Adipose tissue (tissue), 3 donors: ENCODE data around the gene ZIC4. TPM values are rescaled to one million over a fixed set of nuclear protein-coding genes. Genes with fewer than 3 reads are reported as not detected.

ENCODE experiments used
- H3K27ac ChIP-seq: one replicate; pipeline ENCODE4 v1.5.1; 2013; ENCODE audit warnings: low read depth, low read length
- WGBS, 3 donors: extraction: QIAGEN DNeasy Blood & Tissue Kit; methylation state at CpG; one replicate each; pipeline ENCODE4 v1.1.7; 2013; 5-methylcytosine and 5-hydroxymethylcytosine counted together
- polyA plus RNA-seq, 3 donors: library from polyadenylated mRNA; stranded (reverse); fragments of 200-250 nt; gene quantifications; one replicate each; pipeline ENCODE4 v1.2.3, GENCODE V29; 2013
- donor health status: healthy with polysubstance abuse.
- donor health status: Bipolar disorder and iron deficiency.
- donor health status: healthy.

ZIC4 gene
- polyA plus RNA-seq, 3 donors, result not detected

- 4 to 6% (median 4%) methylated on average over 14 to 17 of the region's 17 CpGs for WGBS, 3 donors
- H3K27ac ChIP-seq, result no peak overlapping the region
Observed at GRCh38 chr3:147396712-147397046, 9.7 kb downstream of the ZIC4 start.

GRCh38 chr3:147395899-147396711 lies 10.2 kb downstream of the ZIC4 start:
- no peak overlapping the region for H3K27ac ChIP-seq
- 3 to 6% (median 5%) methylated on average over 65 of the region's 65 CpGs for WGBS, 3 donors

DNA sequence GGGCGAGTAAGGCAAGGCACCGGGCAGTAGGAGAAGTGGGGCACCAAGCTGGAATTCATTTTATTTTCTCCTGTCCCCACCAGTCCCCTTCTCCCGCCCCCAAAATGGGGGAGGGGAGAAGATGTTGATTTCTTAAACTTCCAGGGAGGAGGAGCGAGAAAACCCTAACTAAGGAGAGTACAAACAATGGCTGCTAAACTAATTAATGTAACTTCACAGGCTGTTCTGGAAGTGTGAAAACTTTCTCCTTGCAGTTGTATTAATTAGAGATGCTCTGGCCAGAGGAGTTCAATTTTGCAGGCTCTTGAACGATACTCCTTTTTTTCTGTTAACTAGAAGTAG lies 11.5 kb downstream of the ZIC4 start:
- no peak overlapping the region for H3K27ac ChIP-seq
- WGBS, 3 donors, result 15 to 19% (median 17%) methylated on average over 5 of the region's 5 CpGs

DNA sequence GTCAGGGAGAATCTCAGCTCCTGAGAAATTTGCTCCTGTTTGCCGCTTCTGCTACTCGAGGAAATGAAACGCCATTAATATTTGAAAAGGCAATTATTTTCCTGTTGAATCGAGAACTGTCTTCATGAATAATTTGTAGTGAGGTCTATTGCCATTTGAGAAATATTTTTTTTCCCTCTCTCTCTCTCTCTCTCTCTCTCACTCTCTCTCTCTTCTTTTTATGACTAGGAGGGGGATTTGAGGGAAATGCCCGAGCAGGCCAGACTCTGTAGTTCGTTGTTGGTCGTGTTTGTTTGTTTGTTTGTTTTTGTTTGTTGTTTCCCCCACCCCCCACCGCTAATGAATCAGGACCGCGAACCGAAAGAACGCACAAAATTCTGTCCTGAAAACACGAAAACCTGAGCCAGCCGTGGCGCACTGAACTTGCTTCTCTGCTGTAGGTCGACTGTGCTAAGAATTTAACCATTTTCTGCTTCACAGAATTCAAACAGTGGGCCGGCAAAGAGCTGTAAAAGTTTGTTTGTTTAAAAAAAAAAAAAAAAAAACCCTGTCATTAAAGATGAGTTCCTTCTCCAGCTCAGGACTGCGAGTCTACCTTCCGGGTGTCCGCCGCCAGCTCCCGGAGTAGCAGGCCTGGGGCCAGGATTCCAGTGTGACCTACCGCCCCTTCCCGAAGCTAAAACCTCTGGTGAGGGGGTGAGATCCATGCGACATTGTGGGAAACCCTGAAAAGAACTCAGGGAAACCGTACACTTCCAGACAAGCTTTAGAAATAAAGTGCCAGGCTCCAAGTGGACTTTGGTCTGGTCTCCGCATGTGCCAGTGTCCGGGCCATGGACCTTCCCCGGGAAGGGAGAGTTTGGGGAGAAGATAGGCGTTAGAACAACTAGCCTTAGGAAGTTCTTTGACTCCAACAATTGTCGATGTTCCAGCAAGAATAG lies 12.1 kb downstream of the ZIC4 start:
- WGBS, 3 donors, result 9 to 11% (median 11%) methylated on average over 31 of the region's 31 CpGs
- no peak overlapping the region for H3K27ac ChIP-seq

DNA sequence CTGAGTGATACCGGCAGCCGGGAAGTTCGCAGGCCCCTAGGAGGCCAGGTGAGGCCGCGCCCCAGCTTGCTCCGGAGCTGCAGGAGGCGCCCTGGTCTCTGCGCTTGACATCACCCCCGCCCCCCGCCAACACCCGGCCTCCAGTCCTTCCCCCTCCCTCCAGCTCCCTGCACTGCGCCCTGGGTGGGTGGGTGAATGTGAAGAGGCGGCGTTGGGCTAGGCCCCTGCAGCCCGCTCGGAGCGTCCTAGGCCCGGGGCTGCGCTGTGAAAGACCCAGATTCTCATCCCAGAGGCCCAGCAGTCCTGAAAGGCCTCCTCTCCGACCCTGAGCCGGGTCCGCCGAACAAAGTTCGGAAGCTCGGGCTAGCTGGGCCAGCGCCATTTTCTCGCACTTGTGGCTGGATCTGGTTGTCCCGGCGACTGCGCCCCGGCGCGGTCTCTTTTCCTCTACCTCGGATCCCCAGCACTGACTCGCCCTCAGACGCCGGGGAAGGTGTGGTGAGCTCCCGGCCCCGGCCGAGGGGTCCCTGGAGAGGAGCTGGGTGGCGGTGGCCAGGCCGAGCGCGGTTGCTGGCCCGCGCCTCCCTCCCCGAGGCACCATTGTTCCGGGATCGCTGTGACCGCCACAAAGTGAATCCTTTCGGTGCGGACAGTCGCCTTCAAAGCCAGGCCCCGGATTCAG lies 12.9 kb downstream of the ZIC4 start:
- H3K27ac ChIP-seq, result no peak overlapping the region
- WGBS, 3 donors, result 5 to 6% (median 6%) methylated on average over 52 to 54 of the region's 54 CpGs

DNA sequence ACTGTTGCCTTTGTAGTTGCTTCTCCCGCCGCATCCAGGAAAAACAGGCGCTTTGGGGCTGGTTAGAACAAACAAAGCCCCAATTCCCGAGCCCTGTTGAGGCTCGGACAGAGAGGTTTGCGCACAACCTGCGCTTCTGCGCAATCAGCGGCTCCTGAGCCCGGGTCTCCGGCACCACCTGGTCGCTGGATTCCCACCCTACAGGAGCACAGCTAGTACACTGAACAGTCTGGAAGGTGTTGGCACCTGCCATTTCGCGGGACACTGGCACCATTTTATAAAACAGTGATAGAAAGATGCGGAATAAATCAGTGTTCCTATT lies 13.8 kb downstream of the ZIC4 start:
- H3K27ac ChIP-seq, result no peak overlapping the region
- 5 to 7% (median 6%) methylated on average over 15 of the region's 15 CpGs for WGBS, 3 donors

GRCh38 chr3:147391781-147392624 lies 14.3 kb downstream of the ZIC4 start:
- H3K27ac ChIP-seq, result no peak overlapping the region
- 2 to 4% (median 3%) methylated on average over 51 of the region's 51 CpGs for WGBS, 3 donors

DNA sequence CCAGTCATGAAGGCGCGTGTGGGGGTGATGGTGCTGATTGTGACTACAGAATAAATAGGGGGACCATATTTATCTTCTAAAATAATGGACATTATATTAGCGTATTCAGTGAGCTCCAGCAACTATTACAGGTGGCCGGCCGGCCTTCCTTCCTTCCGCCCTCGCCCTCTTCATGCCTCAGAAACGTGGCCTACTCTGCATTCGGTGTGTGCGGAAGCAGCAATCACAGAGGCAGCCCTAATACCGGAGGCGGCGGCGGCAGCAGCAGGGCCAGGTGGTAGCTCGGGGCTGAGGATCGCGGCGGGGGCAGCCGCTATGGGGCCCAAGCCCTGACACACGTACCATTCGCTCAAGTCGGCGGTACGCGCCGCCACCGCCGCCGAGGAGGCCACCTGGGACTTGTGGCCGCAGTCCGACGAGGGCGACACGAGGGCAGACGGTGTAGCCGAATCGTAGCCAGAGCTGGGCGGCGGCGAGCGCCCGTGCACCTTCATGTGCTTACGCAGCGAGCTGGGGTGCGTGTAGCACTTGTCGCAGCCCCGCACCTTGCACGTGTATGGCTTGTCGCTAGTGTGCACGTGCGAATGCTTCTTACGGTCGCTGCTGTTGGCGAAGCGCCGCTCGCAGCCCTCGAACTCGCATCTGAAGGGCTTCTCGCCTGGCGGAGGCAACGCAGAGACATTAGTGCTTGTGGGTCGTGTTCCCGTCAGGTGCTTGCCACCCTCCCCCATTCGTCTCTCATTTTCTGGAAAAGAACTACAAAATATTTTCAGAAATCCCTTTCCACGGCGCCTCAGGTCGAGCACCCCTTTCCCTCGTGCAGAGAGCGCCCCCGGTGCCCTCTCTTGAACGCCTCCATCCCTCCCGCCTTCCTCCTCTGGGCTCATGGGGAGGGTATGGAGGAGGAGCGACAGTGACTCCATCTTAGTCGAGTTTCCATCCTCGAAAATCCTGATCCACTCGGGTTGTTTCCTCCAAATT lies 15.5 kb downstream of the ZIC4 start:
- no peak overlapping the region for H3K27ac ChIP-seq
- WGBS, 3 donors, result 5 to 9% (median 7%) methylated on average over 69 to 77 of the region's 77 CpGs

- no peak overlapping the region for H3K27ac ChIP-seq
- WGBS, 3 donors, result 4 to 6% (median 5%) methylated on average over 12 of the region's 12 CpGs
Observed at GRCh38 chr3:147389717-147390116, 16.6 kb downstream of the ZIC4 start.

- H3K27ac ChIP-seq, result no peak overlapping the region
- 10 to 11% (median 10%) methylated on average over 25 of the region's 25 CpGs for WGBS, 3 donors
Observed at GRCh38 chr3:147388700-147389580, 17.4 kb downstream of the ZIC4 start.

GRCh38 chr3:147387885-147388699 lies 18.3 kb downstream of the ZIC4 start:
- WGBS, 3 donors, result 6 to 10% (median 9%) methylated on average over 36 of the region's 36 CpGs
- H3K27ac ChIP-seq, result no peak overlapping the region

DNA sequence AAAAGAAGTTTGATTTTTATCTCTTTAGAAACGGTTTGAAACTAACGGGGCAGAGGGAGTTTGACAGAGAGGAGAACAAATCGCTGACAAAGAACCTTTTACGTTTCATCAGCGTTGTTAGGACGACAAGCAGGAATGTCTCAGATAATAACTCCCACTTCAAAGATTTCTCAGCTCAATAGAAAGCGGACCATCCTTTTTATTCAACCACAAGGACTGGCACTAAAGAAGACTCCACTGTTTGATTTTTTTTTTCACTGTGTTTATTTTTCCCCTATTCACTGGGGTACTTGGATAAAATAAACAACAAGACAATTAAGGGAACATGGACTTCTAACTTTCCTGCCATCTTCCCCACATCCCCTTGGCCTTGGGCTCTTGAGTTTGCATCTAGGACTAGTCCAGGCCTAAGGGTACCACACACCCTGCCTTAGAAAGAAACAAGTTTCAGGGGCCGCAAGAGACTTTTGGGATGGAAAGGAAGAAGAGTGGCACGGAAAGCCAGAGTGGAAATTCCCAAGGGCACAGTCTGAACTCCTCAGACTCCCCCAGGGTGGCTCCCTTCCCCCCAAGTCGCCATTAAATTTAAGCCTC lies 19.0 kb downstream of the ZIC4 start:
- WGBS, 3 donors, result 6 to 7% (median 7%) methylated on average over 10 of the region's 10 CpGs
- no peak overlapping the region for H3K27ac ChIP-seq

DNA sequence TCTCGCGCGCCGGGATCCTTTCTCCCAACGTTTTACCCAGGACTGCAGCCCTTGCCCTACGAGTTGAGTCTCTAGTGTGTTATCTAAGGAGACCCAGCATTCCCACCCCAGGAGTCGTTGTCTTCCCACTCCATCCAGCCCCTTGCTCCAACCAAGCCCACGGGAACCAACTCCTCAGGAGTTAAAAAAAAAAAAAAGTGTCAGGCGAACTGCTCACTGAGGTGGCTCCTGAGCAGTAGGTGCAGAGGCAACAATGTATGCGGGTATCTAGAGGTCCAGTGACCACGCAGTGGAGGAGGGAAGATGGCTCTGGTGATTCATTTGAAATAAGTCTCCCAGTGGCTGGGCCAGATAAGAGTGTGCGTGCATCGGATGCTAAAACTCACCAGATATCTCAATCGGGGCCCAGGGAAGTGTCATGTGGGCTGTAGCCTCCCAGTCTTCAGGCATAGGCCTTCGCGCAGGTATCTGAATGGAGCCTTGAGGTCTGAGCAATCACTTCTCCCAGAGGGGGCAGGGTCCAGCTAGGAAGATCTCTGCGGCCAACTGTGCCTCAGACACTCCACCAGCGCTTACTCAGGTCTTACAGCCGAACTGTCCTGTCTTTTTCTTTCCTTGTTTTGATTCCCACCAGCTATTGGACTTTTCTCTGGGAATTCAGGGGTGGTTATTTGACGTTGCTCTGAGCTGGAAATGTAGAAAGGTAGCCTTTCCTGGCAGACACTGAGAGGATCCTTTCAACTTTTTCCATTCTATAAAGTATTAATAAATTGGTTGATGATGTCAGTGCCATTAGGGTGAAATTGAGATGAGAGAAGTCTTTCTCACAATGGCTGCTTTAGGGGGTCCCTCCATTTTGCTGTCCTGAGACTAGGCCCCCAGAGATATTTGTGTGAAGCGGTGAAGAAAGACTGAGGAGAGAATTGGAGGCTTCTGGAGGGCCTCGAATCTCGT lies 21.0 kb downstream of the ZIC4 start:
- 7 to 12% (median 8%) methylated on average over 23 of the region's 23 CpGs for WGBS, 3 donors
- no peak overlapping the region for H3K27ac ChIP-seq
